Measurements from ENCODE around the gene LRRN2. TPM values are rescaled to one million over a fixed set of nuclear protein-coding genes. Genes with fewer than 3 reads are reported as not detected.
"Not testable (repeated sequence)": the region's sequence is repeated elsewhere in the genome, so short reads cannot be mapped to it uniquely, and the experiment has no call there.

LRRN2 gene
- total RNA-seq, 2 donors from 2014 or later, result 5.6 to 23.0 TPM

GRCh38 chr1:204697893-204698292, 12.4 kb upstream of the LRRN2 start:
- ATAC-seq (no peak), DNase-seq (no peak)
- intact Hi-C loops (cut with DNase I, micrococcal nuclease), result no loop called here

GRCh38 chr1:204696606-204697005, 11.1 kb upstream of the LRRN2 start:
- intact Hi-C loops (cut with DNase I, micrococcal nuclease), result no loop called here
- DNase-seq, result no peak

GRCh38 chr1:204695692-204696091, 10.2 kb upstream of the LRRN2 start:
- no peak for DNase-seq
- intact Hi-C loops (cut with DNase I, micrococcal nuclease), result no loop called here
- no peak for ATAC-seq

More at GRCh38 chr1:204696606-204697005, 11.1 kb upstream of the LRRN2 start:
- ATAC-seq, result no peak

GRCh38 chr1:204694145-204694544, 8.6 kb upstream of the LRRN2 start:
- DNase-seq (no peak), ATAC-seq (no peak)
- intact Hi-C loops (cut with DNase I, micrococcal nuclease), result no loop called here

GRCh38 chr1:204692841-204693356, 7.4 kb upstream of the LRRN2 start:
- intact Hi-C loops (cut with DNase I, micrococcal nuclease), result no loop called here
- ATAC-seq, result no peak

GRCh38 chr1:204692325-204692840, 6.8 kb upstream of the LRRN2 start:
- DNase-seq (no peak), ATAC-seq (no peak)
- intact Hi-C loops (cut with DNase I, micrococcal nuclease), result no loop called here

More at GRCh38 chr1:204692841-204693356, 7.4 kb upstream of the LRRN2 start:
- DNase-seq, result no peak

- DNase-seq; ATAC-seq; intact Hi-C loops (cut with DNase I, micrococcal nuclease): not testable (repeated sequence)
Observed at GRCh38 chr1:204691328-204691730, 5.8 kb upstream of the LRRN2 start.

GRCh38 chr1:204688776-204689175, 3.2 kb upstream of the LRRN2 start:
- DNase-seq, result no peak
- no peak for ATAC-seq
- intact Hi-C loops (cut with DNase I, micrococcal nuclease), result no loop called here

GRCh38 chr1:204688007-204688406, 2.5 kb upstream of the LRRN2 start:
- DNase-seq (no peak), ATAC-seq (no peak)
- intact Hi-C loops (cut with DNase I, micrococcal nuclease), result no loop called here

- ATAC-seq (peak; percentile 58), DNase-seq (peak in 1 of 2 donors; percentile 40)
- intact Hi-C loops (cut with DNase I, micrococcal nuclease), result no loop called here
Observed at GRCh38 chr1:204684571-204685235, 835 bp downstream of the LRRN2 start.

- DNase-seq (no peak), ATAC-seq (no peak)
- intact Hi-C loops (cut with DNase I, micrococcal nuclease), result no loop called here
Observed at GRCh38 chr1:204684206-204684570, 1.4 kb downstream of the LRRN2 start.

GRCh38 chr1:204683284-204684205, 2.0 kb downstream of the LRRN2 start:
- DNase-seq (no peak), ATAC-seq (no peak)
- intact Hi-C loops (cut with DNase I, micrococcal nuclease), result no loop called here

GRCh38 chr1:204680461-204680860, 5.1 kb downstream of the LRRN2 start:
- ATAC-seq, result no peak
- intact Hi-C loops (cut with DNase I, micrococcal nuclease), result no loop called here
- no peak for DNase-seq

GRCh38 chr1:204680051-204680450, 5.5 kb downstream of the LRRN2 start:
- intact Hi-C loops (cut with DNase I, micrococcal nuclease), result no loop called here
- DNase-seq, result no peak
- no peak for ATAC-seq

GRCh38 chr1:204678721-204679475, 6.6 kb downstream of the LRRN2 start:
- intact Hi-C loops (cut with DNase I, micrococcal nuclease), result no loop called here
- ATAC-seq (peak; percentile 87), DNase-seq (no peak)

- intact Hi-C loops (cut with DNase I, micrococcal nuclease), result no loop called here
- no peak for ATAC-seq
- no peak for DNase-seq
Observed at GRCh38 chr1:204677864-204678263, 7.7 kb downstream of the LRRN2 start.

- peak; percentile 59 for ATAC-seq
- intact Hi-C loops (cut with DNase I, micrococcal nuclease), result no loop called here
Observed at GRCh38 chr1:204676043-204676442, 9.5 kb downstream of the LRRN2 start.

GRCh38 chr1:204673909-204674649, 11.5 kb downstream of the LRRN2 start:
- ATAC-seq (no peak), DNase-seq (no peak)
- intact Hi-C loops (cut with DNase I, micrococcal nuclease), result no loop called here

More at GRCh38 chr1:204676043-204676442, 9.5 kb downstream of the LRRN2 start:
- no peak for DNase-seq

Data from left colon (tissue), 2 donors.